Right lobe of liver (tissue), 4 donors: ENCODE measurements around the gene GSG1L.

Source experiments
- POLR2A ChIP-seq: fragments of 450-650 bp; IDR thresholded peaks from one replicate; pipeline ENCODE4 v1.6.1; 2017; ENCODE audit warnings: antibody characterized with exemption, mild to moderate bottlenecking
- TF ChIP-seq, protein P1 (sequence below), 4 donors: fragments of 200-600 bp in 3 of 4; fragments of 450-650 bp in 1 of 4; IDR thresholded peaks; one replicate each; pipeline versions ENCODE4 v1.5.1 to v1.8.0; 2016 to 2022; ENCODE audit warnings: antibody characterized with exemption in 4 of 4, mild to moderate bottlenecking in 2 of 4
- donor health status: DM: no; HTN: no; CAD: no.
- donor health status: DM: no; HTN: no; CAD: no.
- donor health status: DM: no; HTN: yes; CAD: no.

- TF ChIP-seq, protein P1, sequence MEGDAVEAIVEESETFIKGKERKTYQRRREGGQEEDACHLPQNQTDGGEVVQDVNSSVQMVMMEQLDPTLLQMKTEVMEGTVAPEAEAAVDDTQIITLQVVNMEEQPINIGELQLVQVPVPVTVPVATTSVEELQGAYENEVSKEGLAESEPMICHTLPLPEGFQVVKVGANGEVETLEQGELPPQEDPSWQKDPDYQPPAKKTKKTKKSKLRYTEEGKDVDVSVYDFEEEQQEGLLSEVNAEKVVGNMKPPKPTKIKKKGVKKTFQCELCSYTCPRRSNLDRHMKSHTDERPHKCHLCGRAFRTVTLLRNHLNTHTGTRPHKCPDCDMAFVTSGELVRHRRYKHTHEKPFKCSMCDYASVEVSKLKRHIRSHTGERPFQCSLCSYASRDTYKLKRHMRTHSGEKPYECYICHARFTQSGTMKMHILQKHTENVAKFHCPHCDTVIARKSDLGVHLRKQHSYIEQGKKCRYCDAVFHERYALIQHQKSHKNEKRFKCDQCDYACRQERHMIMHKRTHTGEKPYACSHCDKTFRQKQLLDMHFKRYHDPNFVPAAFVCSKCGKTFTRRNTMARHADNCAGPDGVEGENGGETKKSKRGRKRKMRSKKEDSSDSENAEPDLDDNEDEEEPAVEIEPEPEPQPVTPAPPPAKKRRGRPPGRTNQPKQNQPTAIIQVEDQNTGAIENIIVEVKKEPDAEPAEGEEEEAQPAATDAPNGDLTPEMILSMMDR (IDR thresholded peaks at IDR 0.05): no peak
- no peak for TF ChIP-seq POLR2A
Measured at GRCh38 chr16:27791404-27791719, 272.2 kb downstream of the GSG1L start.
